ENCODE data around the gene HLA-F.

Gene HLA-F

DNA sequence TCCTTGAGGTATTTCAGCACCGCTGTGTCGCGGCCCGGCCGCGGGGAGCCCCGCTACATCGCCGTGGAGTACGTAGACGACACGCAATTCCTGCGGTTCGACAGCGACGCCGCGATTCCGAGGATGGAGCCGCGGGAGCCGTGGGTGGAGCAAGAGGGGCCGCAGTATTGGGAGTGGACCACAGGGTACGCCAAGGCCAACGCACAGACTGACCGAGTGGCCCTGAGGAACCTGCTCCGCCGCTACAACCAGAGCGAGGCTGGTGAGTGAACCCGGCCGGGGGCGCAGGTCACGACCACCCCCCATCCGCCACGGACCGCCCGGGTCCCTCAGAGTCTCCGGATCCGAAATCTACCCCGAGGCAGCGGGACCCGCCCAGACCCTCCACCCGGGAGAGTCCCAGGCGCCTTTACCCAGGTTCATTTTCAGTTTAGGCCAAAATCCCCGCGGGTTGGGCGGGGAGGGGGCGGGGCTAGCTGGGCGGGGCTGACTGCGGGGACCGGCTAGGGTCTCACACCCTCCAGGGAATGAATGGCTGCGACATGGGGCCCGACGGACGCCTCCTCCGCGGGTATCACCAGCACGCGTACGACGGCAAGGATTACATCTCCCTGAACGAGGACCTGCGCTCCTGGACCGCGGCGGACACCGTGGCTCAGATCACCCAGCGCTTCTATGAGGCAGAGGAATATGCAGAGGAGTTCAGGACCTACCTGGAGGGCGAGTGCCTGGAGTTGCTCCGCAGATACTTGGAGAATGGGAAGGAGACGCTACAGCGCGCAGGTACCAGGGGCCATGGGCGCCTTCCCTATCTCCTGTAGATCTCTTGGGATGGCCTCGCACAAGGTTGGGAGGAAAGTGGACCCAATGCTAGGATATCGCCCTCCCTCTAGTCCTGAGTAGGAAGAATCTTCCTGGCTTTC is 693 bp downstream of the HLA-F start:
- DNase-seq: peak in 12 of 58 donors; percentile 5 to 35 (median 12)

DNA sequence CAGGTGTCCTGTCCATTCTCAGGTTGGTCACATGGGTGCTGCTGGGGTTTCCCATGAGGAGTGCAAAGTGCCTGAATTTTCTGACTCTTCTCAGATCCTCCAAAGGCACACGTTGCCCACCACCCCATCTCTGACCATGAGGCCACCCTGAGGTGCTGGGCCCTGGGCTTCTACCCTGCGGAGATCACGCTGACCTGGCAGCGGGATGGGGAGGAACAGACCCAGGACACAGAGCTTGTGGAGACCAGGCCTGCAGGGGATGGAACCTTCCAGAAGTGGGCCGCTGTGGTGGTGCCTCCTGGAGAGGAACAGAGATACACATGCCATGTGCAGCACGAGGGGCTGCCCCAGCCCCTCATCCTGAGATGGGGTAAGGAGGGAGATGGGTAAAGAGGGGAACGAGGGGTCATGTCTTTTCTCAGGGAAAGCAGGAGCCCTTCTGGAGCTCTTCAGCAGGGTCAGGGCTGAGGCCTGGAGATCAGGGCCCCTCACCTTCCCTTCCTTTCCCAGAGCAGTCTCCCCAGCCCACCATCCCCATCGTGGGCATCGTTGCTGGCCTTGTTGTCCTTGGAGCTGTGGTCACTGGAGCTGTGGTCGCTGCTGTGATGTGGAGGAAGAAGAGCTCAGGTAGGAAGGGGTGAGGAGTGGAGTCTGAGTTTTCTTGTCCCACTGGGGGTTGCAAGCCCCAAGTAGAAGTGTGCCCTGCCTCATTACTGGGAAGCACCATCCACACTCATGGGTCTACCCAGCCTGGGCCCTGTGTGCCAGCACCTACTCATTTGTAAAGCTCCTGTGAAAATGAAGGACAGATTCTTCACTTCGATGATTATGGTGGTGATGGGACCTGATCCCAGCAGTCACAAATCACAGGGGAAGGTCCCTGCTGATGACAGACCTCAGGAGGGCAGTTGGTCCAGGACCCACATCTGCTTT is 2.0 kb downstream of the HLA-F start:
- DNase-seq: no peak

- DNase-seq: no peak
These were observed 2.8 kb downstream of the HLA-F start for GRCh38 chr6:29726001-29726400.

- no peak for DNase-seq
These were observed 3.4 kb downstream of the HLA-F start for GRCh38 chr6:29726571-29727194.

GRCh38 chr6:29727637-29728036 is 4.4 kb downstream of the HLA-F start:
- DNase-seq: no peak

- no peak for DNase-seq
These were observed 5.1 kb downstream of the HLA-F start for GRCh38 chr6:29728173-29728874.

DNA sequence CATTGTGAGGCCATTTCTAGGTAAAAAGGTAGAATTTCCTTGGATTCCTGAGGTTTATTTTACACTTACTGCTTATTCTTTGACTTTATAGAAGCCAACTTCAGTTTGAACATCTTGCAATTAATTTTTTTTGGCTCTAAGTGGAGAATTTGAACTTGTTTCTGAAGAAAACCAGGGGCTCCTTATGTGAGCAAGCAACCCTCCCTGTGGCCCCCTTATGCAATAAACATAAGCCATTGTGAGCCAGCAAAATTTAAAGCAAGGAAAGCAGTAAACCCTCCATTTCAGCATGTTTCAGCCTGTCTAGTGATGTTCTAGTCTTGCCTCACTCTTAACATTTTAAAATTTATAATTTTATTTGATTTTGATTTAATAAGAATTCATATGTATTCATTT is 5.6 kb downstream of the HLA-F start:
- no peak for DNase-seq

- DNase-seq: no peak
These were observed 6.6 kb downstream of the HLA-F start for GRCh38 chr6:29729774-29730328.

DNA sequence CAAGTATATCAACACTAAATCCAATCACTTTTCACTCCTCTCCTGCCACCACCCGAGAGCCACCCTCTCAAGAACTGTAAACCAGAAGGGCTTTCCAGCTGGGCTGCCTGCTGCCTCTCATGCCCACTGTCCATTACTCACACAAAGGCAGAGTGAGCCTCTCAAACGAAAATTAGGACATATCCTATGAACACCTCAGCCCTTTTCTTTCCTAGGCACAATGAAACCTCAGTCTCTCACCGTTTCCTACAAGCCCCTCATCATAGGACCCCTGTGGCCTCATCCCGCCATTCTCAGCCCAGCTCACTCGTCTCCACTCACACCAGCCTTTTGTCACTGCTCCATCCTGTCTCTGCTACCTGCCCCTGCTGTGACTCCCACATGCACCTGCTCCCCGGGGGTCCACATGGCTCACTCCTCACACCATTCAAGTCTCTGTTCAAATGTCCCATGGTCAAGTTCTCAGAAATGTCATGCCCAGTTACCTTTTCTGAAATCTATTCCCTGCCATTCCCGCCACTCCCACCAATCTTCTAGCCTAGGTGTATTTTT is 7.4 kb downstream of the HLA-F start:
- DNase-seq: no peak

DNA sequence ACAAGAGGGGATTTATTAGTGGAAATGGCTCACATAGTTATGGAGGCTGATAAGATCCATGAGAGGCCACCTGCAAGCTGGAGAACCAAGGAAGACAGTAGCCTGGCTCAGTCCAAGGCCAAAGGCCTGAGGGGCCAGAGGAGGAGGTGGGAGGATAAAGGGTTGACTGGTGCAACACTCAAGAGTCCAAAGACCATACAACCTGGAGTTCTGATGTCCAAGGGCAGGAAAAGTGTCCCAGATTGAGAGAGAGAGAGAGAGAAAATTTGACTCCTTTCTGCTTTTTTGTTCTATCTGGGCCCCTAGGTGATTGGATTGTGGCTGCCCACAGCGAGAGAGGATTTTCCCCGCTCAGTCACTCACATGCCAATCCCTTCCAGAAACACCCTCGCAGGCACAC is 8.0 kb downstream of the HLA-F start:
- no peak for DNase-seq

- DNase-seq: no peak
These were observed 9.8 kb downstream of the HLA-F start for GRCh38 chr6:29733057-29733456.

DNA sequence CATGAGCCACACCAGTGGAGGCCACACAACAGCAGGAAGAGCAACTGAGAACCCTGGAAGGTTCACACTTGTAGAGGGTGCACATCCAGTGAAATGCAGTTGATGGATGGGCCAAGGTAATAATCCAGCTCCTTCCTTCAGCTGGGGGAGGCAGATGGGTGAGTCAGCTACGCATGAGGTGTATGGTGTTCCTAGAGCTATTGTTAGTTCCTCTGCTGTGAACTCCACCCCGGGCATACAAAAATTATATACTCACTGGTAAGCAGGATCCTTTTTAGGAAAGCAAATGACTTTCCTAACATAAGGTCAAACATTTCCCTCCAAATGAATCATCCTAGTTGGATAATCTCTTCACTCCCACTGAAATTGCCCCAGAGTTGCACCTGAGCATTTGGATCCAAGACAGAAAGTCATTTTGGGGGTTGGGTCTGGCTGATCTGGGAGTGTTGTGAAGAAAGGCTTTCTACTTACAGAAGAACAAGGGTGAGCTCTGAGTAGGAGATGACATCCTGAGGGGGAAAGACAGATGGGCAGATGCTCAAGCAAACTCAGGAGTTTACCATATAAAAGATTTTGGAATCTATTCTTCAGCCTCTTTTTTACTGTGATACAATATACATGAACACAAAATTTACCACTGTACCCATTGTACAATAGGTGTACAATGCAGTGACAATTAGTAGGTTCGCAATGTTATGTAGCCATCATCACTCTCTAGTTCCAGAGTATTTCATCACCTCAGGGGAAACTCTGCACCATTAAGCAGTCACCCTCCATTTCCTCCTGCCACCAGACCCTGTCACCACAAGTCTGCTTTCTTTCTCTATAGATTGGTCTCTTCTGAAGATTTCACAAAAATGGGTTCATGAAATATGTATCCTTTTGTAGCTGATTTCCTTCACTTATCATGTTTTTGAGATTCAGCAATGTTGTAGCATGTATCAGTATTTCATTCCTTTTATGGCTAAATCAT is 11.1 kb downstream of the HLA-F start:
- DNase-seq: peak in 1 of 58 donors; percentile 35

- DNase-seq: no peak
These were observed 13.3 kb downstream of the HLA-F start for GRCh38 chr6:29736563-29736962.

DNA sequence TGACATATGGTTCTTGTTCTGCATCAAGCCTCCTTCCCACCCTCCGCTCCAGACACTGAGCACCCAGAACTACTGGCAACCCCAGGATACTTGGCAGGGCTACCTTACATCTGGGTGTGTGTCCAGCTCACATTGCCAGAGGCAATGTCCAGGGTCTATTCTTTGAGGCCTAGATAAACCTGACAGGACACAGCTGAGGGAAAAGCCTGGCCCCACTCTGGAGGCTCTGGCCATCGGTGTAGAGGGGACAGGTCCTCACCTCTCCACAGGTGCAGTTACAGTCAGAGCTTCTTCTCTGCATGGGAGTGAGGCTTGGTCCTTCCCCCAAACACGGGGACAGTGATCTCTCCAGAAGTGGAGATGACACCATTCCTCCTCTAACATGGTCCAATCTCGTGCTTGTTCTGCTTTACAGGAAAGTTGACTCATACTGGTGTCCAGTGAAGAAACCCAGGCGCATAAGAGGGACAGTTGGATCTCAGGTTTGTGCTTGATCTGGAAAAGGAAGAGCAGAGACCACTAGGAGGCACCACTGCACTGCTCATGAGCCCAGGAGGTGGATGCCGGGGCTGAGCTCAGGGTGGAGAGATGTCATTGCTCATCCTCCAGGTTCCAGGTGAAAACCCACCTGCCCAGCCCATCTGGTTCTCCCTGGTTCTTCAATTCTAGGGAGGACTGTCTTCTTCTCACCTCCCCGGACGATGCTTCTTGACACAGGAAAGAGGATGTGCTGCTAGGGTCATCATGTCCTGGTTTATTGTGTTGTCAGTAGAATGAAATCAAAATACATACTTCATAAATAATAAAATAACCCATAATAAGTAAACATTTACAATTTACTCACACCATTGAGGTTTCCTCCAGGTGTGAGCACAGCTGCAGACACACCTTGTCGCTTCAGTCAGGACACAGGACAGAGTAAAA is 14.7 kb downstream of the HLA-F start:
- peak in 44 of 58 donors; percentile 1 to 61 (median 18) for DNase-seq

DNA sequence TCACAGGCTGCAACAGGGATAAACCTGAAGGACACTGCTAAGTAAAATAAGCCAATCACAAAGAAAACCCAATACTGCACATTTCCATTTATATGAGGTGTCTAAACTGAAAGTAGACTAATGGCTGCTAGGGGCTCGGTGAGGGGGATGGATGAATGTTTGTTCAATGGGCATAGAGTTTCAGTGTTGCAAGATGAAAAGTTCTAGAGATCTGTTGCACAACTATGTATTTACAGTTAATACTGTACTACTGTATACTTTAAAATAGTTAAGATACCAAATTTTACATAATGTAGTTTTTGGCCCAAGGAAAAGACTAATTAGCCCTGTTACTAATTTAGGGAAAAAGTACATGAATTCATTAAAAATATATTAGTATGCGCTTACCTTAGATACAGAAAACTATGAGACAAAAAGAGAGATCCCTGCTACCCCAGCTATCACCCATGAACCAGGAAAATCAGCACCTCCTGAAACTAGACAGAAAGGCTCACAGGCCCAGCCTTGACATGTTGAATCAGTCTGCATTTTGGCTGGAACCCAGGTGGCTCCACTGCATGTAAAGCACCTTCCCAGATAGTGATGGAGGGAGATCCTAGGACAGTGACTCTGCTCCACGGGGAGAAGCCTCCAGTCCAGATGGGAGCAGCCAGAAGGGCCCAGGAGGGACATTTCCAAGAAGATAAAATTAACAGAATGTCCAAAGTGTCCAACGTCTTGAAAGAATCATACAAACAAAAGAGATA is 16.1 kb downstream of the HLA-F start:
- no peak for DNase-seq

DNA sequence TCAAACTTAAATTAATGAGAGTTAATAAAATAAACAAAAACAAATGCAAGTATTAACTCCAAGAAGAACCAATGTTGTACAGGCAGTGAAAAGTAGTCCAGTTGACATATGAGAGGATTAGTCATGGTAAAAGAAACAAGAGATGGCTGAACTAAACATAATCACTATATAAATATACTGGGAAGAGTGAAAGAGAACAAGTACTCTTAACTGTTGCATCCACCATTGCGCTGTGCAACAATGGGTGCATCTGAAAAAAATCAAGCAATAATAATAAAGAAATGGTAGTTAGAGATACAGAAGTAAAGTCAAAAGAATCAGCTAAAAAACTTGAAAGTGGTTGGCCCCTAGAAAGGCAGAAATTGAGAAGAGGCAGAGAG is 16.6 kb downstream of the HLA-F start:
- DNase-seq: no peak

- DNase-seq: no peak
These were observed 18.4 kb downstream of the HLA-F start for GRCh38 chr6:29741592-29741991.
